SU-DHL-6 (cell line): ENCODE results near the gene SNPH.

Experiments used
- H2AFZ ChIP-seq: fragments of 200-600 bp; sonication (generic); 2 replicates; pipeline ENCODE4 v1.6.1; 2014; ENCODE audit warnings: low read depth, mild to moderate bottlenecking, moderate library complexity, mixed read lengths, antibody characterized with exemption, low read length; ENCODE audit not compliant: severe bottlenecking
- H3F3A ChIP-seq: fragments of 200-600 bp; shearing (Covaris generic); 2 replicates; pipeline ENCODE4 v1.6.0; 2016; ENCODE audit warnings: antibody characterized with exemption, mild to moderate bottlenecking; ENCODE audit not compliant: insufficient read depth
- H3K27ac ChIP-seq: fragments of 200-600 bp; sonication (generic); 2 replicates; pipeline ENCODE4 v1.5.1; 2016; ENCODE audit warnings: low read depth, mild to moderate bottlenecking, low read length, moderate library complexity, mixed read lengths
- H3K27me3 ChIP-seq: fragments of 200-600 bp; sonication (generic), shearing (Covaris generic); 2 replicates; pipeline ENCODE4 v1.6.0; 2014; ENCODE audit warnings: mild to moderate bottlenecking, low read length
- H3K36me3 ChIP-seq: fragments of 200-600 bp; sonication (generic); 2 replicates; pipeline ENCODE4 v1.6.1; 2014; ENCODE audit warnings: mild to moderate bottlenecking, low read length, mixed read lengths
- H3K4me2 ChIP-seq: fragments of 300-600, 200-600 bp; shearing (Covaris generic), sonication (generic); 2 replicates; pipeline ENCODE4 v1.6.0; 2014; ENCODE audit warnings: low read length, low read depth, mild to moderate bottlenecking; ENCODE audit not compliant: poor library complexity, severe bottlenecking
- H3K4me3 ChIP-seq: fragments of 200-600 bp; sonication (generic); 2 replicates; pipeline ENCODE4 v1.5.1; 2014; ENCODE audit warnings: antibody characterized with exemption, low read length, mild to moderate bottlenecking, mixed read lengths; ENCODE audit not compliant: insufficient read depth, poor library complexity, severe bottlenecking
- H3K79me2 ChIP-seq: fragments of 200-600 bp; sonication (generic); 2 replicates; pipeline ENCODE4 v1.6.1; 2014; ENCODE audit warnings: mild to moderate bottlenecking, low read length, moderate library complexity; ENCODE audit not compliant: insufficient read depth
- H3K9ac ChIP-seq: fragments of 200-600 bp; sonication (generic); 2 replicates; pipeline ENCODE4 v1.7.0; 2014; ENCODE audit warnings: mild to moderate bottlenecking, low read length
- H3K9me2 ChIP-seq: fragments of 200-600 bp; sonication (generic); replicated peaks from 2 replicates; pipeline ENCODE4 v1.6.1; 2014; ENCODE audit warnings: low read length; ENCODE audit not compliant: insufficient read depth
- H3K9me3 ChIP-seq: fragments of 200-600 bp; sonication (generic); 2 replicates; pipeline ENCODE4 v1.6.1; 2014; ENCODE audit warnings: low read length, mixed read lengths; ENCODE audit not compliant: insufficient read depth
- H4K20me1 ChIP-seq: fragments of 200-600 bp; sonication (generic); 2 replicates; pipeline ENCODE4 v1.6.1; 2014; ENCODE audit warnings: low read depth, mild to moderate bottlenecking, antibody characterized with exemption, low read length, moderate library complexity, mixed read lengths
- CTCF ChIP-seq: fragments of 200-600 bp; sonication (generic); IDR thresholded peaks from one replicate; pipeline ENCODE4 v1.5.1; 2017; ENCODE audit warnings: antibody characterized with exemption, mild to moderate bottlenecking, low read length, moderate library complexity; ENCODE audit not compliant: insufficient read depth, poor library complexity, severe bottlenecking
- EZH2phosphoT487 ChIP-seq: fragments of 200-600 bp; sonication (generic), shearing (Covaris generic); conservative IDR thresholded peaks from 2 replicates; pipeline ENCODE4 v1.6.1; 2018; ENCODE audit warnings: mild to moderate bottlenecking, antibody characterized with exemption, low read length, moderate library complexity, mixed read lengths

The SNPH gene

GRCh38 chr20:1287306-1287705 lies 21.2 kb downstream of the SNPH start:
- Histone ChIP-seq H3K36me3 (no peaks in the 10 kb centered on the region), H2AFZ (no peak overlapping the region), H3K79me2 (no peaks in the 10 kb centered on the region), H3K9ac (no peak overlapping the region), H3K27ac (no peak overlapping the region), H3K9me3 (no peaks in the 10 kb centered on the region), H3F3A (no peaks in the 10 kb centered on the region), H4K20me1 (no peaks in the 10 kb centered on the region), H3K9me2 (no peaks in the 10 kb centered on the region), H3K4me3 (no peak overlapping the region), H3K27me3 (no peaks in the 10 kb centered on the region), H3K4me2 (no peak overlapping the region)
- no peak for TF ChIP-seq CTCF
- no peak for TF ChIP-seq EZH2phosphoT487

GRCh38 chr20:1287787-1288569 lies 21.9 kb downstream of the SNPH start:
- H3K27me3 ChIP-seq: no peaks in the 10 kb centered on the region
- no peaks in the 10 kb centered on the region for H4K20me1 ChIP-seq
- H3K9me2 ChIP-seq: no peaks in the 10 kb centered on the region
- H3K9ac ChIP-seq: no peak overlapping the region
- no peak overlapping the region for H2AFZ ChIP-seq
- no peaks in the 10 kb centered on the region for H3K79me2 ChIP-seq
- H3F3A ChIP-seq: no peaks in the 10 kb centered on the region
- TF ChIP-seq EZH2phosphoT487 (no peak), CTCF (no peak)
- no peak overlapping the region for H3K4me3 ChIP-seq
- no peak overlapping the region for H3K4me2 ChIP-seq
- no peaks in the 10 kb centered on the region for H3K9me3 ChIP-seq
- H3K36me3 ChIP-seq: no peaks in the 10 kb centered on the region
- no peak overlapping the region for H3K27ac ChIP-seq

GRCh38 chr20:1291191-1291741 lies 25.2 kb downstream of the SNPH start:
- Histone ChIP-seq H3K27ac (no peak overlapping the region), H3K9ac (no peak overlapping the region), H3K79me2 (no peaks in the 10 kb centered on the region), H3K9me2 (no peaks in the 10 kb centered on the region), H2AFZ (no peak overlapping the region), H3K27me3 (no peaks in the 10 kb centered on the region), H3K36me3 (no peaks in the 10 kb centered on the region), H3K4me2 (no peak overlapping the region), H3F3A (no peaks in the 10 kb centered on the region), H4K20me1 (no peaks in the 10 kb centered on the region), H3K4me3 (no peak overlapping the region), H3K9me3 (no peaks in the 10 kb centered on the region)
- no peak for TF ChIP-seq EZH2phosphoT487
- no peak for TF ChIP-seq CTCF
